ENCODE measurements around the gene OR10Z1. TPM values are rescaled to one million over a fixed set of nuclear protein-coding genes. Genes with fewer than 3 reads are reported as not detected.

The OR10Z1 gene
- total and polyA plus RNA-seq, 9 of the 15 experiments (the other 6 are each of a cell fraction or from before 2014, with no cell fraction given), result 0.01 to 0.94 (median 0.35) TPM; not detected in 5

GRCh38 chr1:158652721-158653334 is 47.8 kb downstream of the OR10Z1 start:
- no TSS peak for BruUV-seq (replicated peaks)
- WGBS (ENCODE audit: insufficient coverage, low coverage, missing lambda C conversion rate), result 93% methylated on average over 7 of the region's 7 CpGs
- CTCF ChIA-PET (ENCODE audit: low intra/inter-chr PET ratio), result no interaction called here
- Histone ChIP-seq H3K4me1 (replicated peaks in 1 of 2; ENCODE audit: control insufficient read depth in 2 of 2, insufficient read depth in 2 of 2, low read length in 2 of 2) (no peaks in the 10 kb centered on the region), H3K4me3 (no peak overlapping the region), H3K9me1 (ENCODE audit: control insufficient read depth, insufficient read depth, low read length) (no peaks in the 10 kb centered on the region), H3K9ac (ENCODE audit: insufficient read depth in 1 of 2, low read depth in 2 of 2, low read length in 2 of 2) (no peak overlapping the region), H3K4me2 (ENCODE audit: insufficient read depth, low read length) (no peak overlapping the region), H3K36me3 (ENCODE audit: control insufficient read depth, insufficient read depth, low read length) (peaks cover 97% of the 10 kb centered on the region), H3K79me2 (ENCODE audit: control insufficient read depth, insufficient read depth, low read length) (no peaks in the 10 kb centered on the region), H3K27ac (ENCODE audit: extremely low read depth, low read depth, low read length) (no peak overlapping the region), H4K20me1 (replicated peaks; ENCODE audit: control insufficient read depth, insufficient read depth, low read length) (no peaks in the 10 kb centered on the region), H3K27me3 (ENCODE audit: control insufficient read depth in 2 of 2, insufficient read depth in 2 of 2, low read length in 2 of 2) (no peaks in the 10 kb centered on the region), H2AFZ (ENCODE audit: low read depth, low read length) (no peak overlapping the region), H3K9me3 (replicated peaks; ENCODE audit: control insufficient read depth, insufficient read depth, low read depth, low read length) (no peaks in the 10 kb centered on the region)
- TF ChIP-seq KDM5B (IDR thresholded peaks at IDR 0.05; ENCODE audit: insufficient replicate concordance, low read depth, low read length) (no peak), GTF2A2 (tag; IDR thresholded peaks at IDR 0.05) (no peak), DLX4 (CRISPR knock-in tag; IDR thresholded peaks at IDR 0.05) (no peak), ZNF224 (CRISPR knock-in tag; IDR thresholded peaks at IDR 0.05) (no peak), ZNF311 (CRISPR knock-in tag; IDR thresholded peaks at IDR 0.05) (no peak), GTF2B (IDR thresholded peaks at IDR 0.05; ENCODE audit: extremely low read depth, insufficient read length) (no peak), HINFP (tag; conservative IDR thresholded peaks at IDR 0.05; ENCODE audit: low read depth) (no peak), TCF15 (CRISPR knock-in tag; IDR thresholded peaks at IDR 0.05) (no peak), YBX1 (IDR thresholded peaks at IDR 0.05) (no peak), EGR1 (conservative IDR thresholded peaks at IDR 0.05) (no peak), ZNF398 (CRISPR knock-in tag; IDR thresholded peaks at IDR 0.05) (no peak), IRF2 (CRISPR knock-in tag; IDR thresholded peaks at IDR 0.05) (no peak), RB1 (IDR thresholded peaks at IDR 0.05; ENCODE audit: low read depth) (no peak), GABPB2 (CRISPR knock-in tag; conservative IDR thresholded peaks at IDR 0.05) (no peak)
- intact Hi-C loops (cut with micrococcal nuclease), result loop anchor here (10.0 kb wide), 1 partner anchor 342 kb away; no protein-coding TSS in a partner anchor
- POLR2A ChIA-PET, result interaction anchor here (0.7 to 1.4 kb wide), 3 partner anchors 9 to 1455 kb away, joined by 3 read pairs; no protein-coding TSS in a partner anchor
- DNase-seq (ENCODE audit: extremely low read depth in 1 of 4, low spot score in 3 of 4) (no peak), FAIRE-seq (no peak), ATAC-seq (no peak)
- in situ Hi-C loops (cut with MboI), result no loop called here

Measured in K562 (cell line).